GM21360 (cell line): ENCODE results near the gene SMO.
"Not testable (repeated sequence)": the region's sequence is repeated elsewhere in the genome, so short reads cannot be mapped to it uniquely, and the experiment has no call there.

Source experiments
- ATAC-seq: cut with Tn5 transposase; IDR thresholded peaks from one replicate; pipeline ENCODE4 v1.9.1; 2021; ENCODE audit warnings: mild to moderate bottlenecking, moderate library complexity; ENCODE audit not compliant: unreplicated experiment

SMO gene

DNA sequence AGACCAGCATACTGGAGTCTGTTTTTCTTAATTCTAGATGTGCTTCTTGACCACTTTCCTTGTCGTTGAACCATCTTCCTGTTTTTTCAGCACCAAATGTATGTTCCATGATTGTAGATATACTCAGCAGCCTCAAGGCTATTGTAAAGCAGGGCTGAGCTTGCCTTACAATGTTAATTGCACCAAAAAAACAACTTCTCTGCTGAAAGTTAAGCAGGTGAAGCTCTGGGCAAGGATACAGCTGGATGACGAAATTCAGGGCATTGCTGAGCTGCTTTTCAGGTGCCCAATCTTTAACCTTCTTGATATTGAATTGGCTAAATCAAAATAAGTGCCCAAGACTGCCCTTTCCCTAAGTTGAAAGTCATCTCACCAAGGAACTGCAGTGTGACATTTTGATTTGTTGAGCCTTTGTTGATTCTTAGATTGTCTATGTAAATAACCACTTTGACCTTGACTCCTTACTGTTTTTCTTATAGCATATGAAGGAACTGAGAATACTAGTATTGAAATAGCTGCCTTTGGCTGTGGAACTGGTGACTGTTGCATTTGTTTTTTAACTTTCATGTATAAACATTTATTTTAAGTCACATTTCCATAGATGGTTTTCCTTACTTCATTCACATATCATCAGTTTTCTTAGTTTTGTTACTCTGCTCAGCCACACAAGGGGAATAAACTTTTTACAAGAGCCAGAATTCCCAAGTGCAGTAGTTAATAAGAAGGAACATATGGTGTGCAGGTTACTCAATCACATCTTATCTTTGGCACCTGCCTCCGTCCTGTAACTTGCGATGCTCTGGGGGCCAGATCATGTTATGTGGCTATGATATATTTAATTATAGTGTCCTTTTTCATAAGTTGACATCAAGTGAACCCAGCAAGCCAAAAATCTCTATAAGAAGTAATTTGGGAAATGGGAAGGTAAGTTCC, 39.5 kb downstream of the SMO start:
- no peak for ATAC-seq

DNA sequence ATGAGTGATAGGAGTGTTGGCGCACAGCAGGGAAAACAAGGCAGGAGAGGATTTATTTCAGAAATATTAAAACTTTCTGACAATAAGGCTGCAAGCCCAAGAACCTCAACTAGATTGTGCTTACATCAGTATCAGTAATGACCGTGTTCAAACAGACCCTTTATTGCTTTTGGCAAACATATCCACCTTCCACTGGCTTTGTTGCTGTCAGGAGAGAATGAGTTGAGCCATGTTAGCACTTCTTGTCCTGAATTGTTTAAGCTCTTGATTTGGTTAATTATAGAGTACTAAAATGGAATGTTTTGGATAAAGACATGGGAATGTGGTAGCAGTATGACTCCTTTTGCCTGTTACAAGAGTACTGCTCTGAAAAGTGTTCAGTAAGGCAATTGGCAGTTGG, 40.2 kb downstream of the SMO start:
- ATAC-seq = no peak

DNA sequence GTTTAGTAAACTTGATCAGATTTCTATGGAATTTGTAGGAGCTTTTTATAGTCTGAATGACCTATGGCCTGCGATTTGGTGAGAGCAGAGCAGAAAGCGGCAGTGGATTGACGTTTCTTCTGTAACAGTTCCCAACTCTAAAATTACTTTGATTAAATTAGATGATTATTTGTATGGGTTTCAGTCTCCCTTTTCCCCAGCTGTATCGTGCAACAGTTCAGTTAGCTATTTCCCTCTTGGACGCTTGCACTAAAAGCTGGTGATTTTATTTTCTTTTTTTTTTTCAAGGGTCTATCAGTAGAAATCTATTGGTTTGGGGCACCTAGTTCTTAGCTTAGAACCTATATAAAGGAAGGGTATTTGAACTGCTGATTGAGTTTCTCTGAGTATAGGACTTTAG, 43.2 kb downstream of the SMO start:
- no peak for ATAC-seq

DNA sequence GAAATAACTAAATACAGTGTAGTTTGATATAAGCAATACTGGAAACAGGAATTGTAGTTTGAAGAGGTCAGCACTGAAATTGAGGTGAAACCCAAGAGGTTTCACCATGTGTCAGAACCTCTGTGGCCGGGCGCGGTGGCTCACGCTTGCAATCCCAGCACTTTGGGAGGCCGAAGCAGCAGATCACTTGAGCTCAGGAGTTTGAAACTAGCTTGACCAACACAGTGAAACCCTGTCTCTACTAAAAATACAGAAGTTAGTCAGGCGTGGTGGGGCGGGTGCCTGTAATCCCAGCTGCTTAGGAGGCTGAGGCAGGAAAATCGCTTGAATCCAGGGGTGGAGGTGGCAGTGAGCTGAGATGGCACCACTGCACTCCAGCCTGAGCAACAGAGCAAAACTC, 50.1 kb downstream of the SMO start:
- no peak for ATAC-seq

DNA sequence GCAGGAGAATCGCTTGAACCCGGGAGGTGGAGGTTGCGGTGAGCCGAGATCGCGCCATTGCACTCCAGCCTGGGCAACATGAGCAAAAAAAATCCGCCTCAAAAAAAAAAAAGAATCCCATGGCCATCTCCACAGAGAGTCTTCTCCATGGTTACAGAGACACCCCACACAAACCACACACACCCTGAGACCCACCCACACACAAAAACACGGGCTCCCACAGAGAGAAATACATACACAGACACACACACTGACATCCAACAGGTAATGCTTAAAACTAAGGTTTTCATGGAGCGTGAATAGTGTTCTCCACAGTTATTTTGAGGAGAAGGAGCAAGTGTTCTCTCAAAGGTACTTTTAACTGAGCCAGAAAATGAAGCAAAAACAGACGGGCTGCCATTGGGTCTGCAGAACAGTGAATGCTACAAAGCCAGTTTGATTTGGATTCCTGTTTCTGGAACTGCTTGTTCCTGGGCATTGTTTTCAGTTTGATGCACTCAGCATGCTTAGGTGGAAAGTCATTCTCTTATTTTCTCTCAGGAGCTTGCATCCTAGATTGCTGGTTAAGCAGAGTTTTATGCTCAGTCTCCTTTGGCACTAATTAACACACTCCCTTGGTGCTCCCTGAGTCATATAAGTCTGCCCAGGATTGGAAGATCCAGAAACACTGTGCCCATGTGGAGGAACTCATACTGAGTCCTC, 51.8 kb downstream of the SMO start:
- ATAC-seq = no peak

DNA sequence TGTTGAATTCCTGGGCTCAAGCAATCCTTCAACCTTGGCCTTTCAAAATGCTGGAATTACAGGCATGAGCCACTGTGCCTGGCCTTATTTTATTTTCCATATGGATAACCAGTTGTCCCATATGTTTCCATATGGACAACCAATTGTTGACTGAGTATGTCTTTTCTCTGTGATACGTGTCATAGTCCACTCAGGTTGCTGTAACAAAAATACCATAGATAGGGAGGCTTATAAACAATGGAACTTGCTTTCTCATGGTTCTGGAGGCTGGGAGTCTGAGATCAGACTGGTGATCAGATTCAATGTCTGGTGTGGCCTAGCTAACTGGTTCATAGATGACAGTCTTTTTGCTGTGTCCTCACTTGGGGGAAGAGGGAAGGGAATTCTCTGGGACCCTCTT, 55.8 kb downstream of the SMO start:
- ATAC-seq = no peak

DNA sequence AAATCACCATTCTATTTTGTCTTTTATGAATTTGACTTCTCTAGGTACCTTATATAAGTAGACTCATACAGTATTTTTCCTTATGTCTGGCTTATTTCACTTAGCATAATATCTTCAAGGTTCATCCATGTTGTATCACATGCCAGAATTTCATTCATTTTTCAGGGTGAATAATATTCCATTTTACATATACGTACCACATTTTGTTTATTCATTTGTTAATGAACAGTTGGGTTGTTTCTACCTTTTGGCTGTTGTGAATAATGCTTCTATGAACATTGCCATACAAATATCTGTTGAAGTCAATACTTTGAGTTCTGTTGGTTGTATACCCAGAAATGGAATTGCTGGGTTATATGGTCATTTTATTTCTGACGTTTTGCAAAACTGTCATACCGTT, 57.1 kb downstream of the SMO start:
- ATAC-seq = no peak

DNA sequence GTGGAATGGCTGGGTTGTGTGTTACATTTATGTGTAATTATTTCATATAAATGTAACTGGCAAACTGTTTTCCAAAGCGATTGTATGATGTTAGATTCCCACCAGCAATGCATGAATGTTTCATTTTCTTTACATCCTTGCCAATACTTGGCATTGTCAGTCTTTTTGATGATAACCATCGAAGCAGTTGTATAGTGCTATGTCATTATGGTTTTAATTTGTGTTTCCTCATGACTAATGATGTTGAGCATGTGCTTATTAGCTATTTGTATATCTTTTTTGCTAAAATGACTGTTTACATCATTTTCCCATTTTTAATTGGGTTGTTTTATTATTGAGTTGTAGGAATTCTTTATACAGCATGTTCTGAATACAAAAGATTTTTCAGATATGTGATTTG, 58.7 kb downstream of the SMO start:
- ATAC-seq = no peak

DNA sequence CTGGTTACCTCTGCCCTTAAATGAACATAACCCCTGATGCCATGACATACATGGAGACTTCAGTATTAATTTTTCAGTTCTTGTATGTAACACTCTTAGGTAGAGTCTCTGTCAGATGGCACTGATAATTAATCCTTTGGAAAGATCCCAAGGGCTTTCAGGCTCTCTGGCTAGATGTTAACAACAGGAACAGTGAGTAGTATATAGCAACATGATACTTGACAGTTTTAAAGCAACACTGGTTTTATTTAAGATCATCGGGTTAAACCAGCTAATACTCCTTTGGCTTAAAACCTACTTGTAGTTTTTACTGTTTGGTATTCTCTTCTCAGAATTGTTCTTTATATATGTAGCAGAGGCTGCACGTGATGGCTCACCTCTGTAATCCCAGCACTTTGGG, 63.7 kb downstream of the SMO start:
- no peak for ATAC-seq

DNA sequence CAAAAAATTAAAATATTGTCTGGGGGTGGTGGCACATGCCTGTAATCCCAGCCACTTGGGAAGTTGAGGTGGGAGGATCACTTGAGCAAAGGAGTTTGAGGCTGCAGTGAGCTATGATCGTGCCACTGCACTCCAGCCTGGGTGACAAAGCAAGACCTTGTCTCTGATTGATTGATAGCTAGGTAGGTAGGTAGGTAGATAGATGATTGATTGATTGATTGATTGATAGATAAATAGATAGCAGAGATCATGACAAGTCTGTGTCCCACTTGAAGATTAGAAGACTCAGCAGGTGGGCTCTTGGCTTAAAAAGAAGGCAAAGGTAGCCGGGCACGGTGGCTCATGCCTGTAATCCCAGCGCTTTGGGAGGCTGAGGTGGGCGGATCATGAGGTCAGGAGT, 64.2 kb downstream of the SMO start:
- ATAC-seq = not testable (repeated sequence)

DNA sequence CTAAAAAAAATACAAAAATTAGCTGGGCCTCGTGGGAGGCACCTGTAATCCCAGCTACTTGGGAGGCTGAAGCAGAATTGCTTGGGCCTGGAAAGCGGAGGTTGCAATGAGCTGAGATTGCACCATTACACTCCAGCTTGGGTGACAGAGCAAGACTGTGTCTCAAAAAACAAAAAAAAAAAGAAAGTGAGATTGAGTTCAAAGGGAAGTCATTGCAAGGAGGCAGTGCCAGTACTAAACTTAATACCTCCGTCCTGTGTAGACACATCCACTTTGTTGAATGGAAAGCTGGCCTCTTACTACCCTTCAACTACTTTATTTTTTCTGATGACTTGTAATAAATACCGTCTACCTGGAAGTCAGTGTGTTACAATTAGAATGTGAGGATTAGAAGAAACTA, 67.4 kb downstream of the SMO start:
- no peak for ATAC-seq

DNA sequence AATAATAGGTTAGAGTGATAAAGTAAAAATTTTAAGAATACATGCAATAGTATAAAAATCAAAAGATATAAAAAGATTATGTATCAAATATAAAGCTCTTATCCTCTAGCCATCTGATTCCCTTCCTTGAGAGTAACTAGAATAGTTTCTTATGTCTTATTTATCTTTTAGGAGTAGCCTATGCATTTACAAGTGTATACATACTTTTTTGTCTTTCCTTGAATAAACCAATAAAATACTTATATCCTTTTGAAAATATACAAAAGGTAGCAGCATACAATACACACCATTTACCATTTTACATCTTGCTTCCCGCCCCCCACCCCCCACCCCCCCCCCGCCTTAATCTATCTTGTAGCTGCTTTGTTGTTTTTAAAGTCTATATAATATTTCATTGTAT, 67.8 kb downstream of the SMO start:
- ATAC-seq = no peak

DNA sequence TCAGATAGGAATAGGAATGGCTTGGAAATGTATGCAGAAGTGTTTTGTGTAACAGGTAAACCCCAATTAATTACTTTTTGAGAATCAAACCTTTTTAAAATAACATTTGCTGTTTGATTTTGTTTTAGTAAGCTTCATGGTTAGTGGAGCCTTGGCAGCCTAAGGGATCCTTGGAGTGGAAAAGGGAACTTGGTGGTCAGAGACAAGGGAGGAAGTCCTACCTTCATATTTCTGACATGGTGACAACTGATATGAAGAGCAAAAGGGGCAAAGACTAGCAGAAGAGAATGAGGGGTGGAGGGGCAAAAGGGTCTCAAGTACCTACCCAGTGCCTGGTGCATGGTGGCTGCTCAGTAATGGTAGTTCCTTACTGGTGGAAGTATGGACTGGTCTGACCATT, 68.7 kb downstream of the SMO start:
- no peak for ATAC-seq

DNA sequence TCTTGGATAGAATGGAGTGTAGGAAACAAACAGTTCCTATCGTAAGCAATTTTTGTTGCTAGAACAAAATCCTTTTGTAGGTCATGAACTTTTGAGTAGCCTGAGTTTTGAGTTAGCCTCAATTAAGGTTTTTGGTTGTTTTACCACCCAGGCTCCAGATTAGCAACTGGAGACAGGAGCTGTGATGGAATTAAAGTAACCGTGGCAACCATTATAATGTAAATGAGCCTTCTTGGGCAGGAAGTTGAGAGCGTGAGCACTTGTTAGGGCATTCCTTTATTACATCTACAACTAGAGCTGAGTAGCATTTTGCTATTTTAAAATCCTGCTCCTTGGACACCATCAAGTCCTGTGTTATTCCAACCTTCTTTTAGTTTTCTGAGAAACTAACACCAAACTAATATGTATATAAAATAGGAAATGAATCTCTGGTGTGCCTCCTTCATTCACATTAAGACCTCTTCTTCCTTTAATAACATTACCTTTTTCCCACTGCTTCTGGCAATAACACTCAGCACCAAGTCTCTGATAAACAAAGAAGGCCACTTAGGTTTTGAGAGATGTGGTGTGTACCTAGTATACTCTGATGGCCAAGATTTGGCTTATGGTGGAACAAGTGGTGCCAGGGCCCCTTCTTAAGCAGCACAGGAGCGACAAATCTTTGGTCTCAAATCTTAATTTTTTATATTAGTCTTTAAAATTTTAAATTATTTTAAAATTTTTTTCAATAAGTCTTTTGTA, 70.4 kb downstream of the SMO start:
- ATAC-seq = no peak

DNA sequence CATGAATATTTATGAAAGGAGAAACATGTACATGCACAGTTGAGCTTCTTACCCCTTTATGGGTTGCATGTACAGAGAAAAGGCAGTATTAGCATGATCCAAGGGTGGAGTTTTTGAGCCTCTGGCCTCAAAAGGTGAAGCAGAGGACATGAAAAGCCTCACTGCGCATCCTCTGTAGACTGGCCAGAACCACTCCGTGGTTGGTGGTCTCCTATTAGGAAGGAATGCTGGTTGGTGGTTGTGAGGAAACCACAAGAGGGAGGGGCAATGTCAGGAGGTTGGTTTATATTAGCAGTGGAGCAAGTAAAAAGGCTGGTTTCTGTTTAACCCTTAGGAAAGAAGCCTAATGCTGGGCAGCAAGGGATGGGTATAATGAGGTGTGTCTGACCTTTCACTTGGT, 73.9 kb downstream of the SMO start:
- no peak for ATAC-seq
